GM18511 (cell line): ENCODE results near the gene HELB.

Source experiments
- ATAC-seq: cut with Tn5 transposase; IDR thresholded peaks from one replicate; pipeline ENCODE4 v1.9.1; 2021; ENCODE audit warnings: mild to moderate bottlenecking, moderate library complexity; ENCODE audit not compliant: unreplicated experiment

Gene HELB

GRCh38 chr12:66301944-66302826 is at the start of gene HELB:
HELB (plus strand) TSS chr12:66302493; CDS start chr12:66302604, 111 bp downstream.
- peak; percentile 92 for ATAC-seq

GRCh38 chr12:66252771-66253170 is 49.5 kb upstream of the HELB start:
- no peak for ATAC-seq

- ATAC-seq = no peak
Observed at GRCh38 chr12:66255737-66256136, 46.6 kb upstream of the HELB start.

GRCh38 chr12:66258011-66258410 is 44.3 kb upstream of the HELB start:
- ATAC-seq = no peak

- no peak for ATAC-seq
Observed at GRCh38 chr12:66262737-66263136, 39.6 kb upstream of the HELB start.

- ATAC-seq = no peak
Observed at GRCh38 chr12:66268562-66268961, 33.7 kb upstream of the HELB start.

- ATAC-seq = no peak
Observed at GRCh38 chr12:66269142-66269541, 33.2 kb upstream of the HELB start.

- ATAC-seq = peak; percentile 59
Observed at GRCh38 chr12:66269757-66270383, 32.4 kb upstream of the HELB start.

- ATAC-seq = no peak
Observed at GRCh38 chr12:66270613-66271012, 31.7 kb upstream of the HELB start.

GRCh38 chr12:66272650-66273049 is 29.6 kb upstream of the HELB start:
- no peak for ATAC-seq

GRCh38 chr12:66273147-66273546 is 29.1 kb upstream of the HELB start:
- no peak for ATAC-seq

GRCh38 chr12:66275040-66275439 is 27.3 kb upstream of the HELB start:
- no peak for ATAC-seq

GRCh38 chr12:66279123-66279712 is 23.1 kb upstream of the HELB start:
- ATAC-seq = no peak

GRCh38 chr12:66280561-66280960 is 21.7 kb upstream of the HELB start:
- ATAC-seq = no peak

GRCh38 chr12:66282244-66282643 is 20.0 kb upstream of the HELB start:
- no peak for ATAC-seq

- no peak for ATAC-seq
Observed at GRCh38 chr12:66287275-66287674, 15.0 kb upstream of the HELB start.

GRCh38 chr12:66288121-66288520 is 14.2 kb upstream of the HELB start:
- ATAC-seq = no peak

GRCh38 chr12:66289485-66289884 is 12.8 kb upstream of the HELB start:
- no peak for ATAC-seq

GRCh38 chr12:66290716-66291200 is 11.5 kb upstream of the HELB start:
- ATAC-seq = no peak

GRCh38 chr12:66296176-66296683 is 6.1 kb upstream of the HELB start:
- no peak for ATAC-seq

GRCh38 chr12:66297080-66297479 is 5.2 kb upstream of the HELB start:
- no peak for ATAC-seq

GRCh38 chr12:66297923-66298322 is 4.4 kb upstream of the HELB start:
- no peak for ATAC-seq
